ENCODE measurements around the gene IL24.
"Not testable (repeated sequence)": the region's sequence is repeated elsewhere in the genome, so short reads cannot be mapped to it uniquely, and the experiment has no call there.

IL24 gene

GRCh38 chr1:206923961-206924557 is 26.8 kb downstream of the IL24 start:
- FAIRE-seq; DNase-seq (ENCODE audit: low spot score): not testable (repeated sequence)

GRCh38 chr1:206924592-206925105 is 27.4 kb downstream of the IL24 start:
- no peak for DNase-seq (ENCODE audit: low spot score)
- no peak for FAIRE-seq

- FAIRE-seq (no peak), DNase-seq (ENCODE audit: low spot score) (no peak)
Observed at GRCh38 chr1:206925106-206925736, 28.0 kb downstream of the IL24 start.

- no peak for DNase-seq (ENCODE audit: low spot score)
- FAIRE-seq: no peak
Observed at GRCh38 chr1:206926286-206926685, 29.0 kb downstream of the IL24 start.

GRCh38 chr1:206929524-206929923 is 32.3 kb downstream of the IL24 start:
- FAIRE-seq: no peak

GRCh38 chr1:206930210-206930798 is 33.1 kb downstream of the IL24 start:
- DNase-seq (ENCODE audit: low spot score): no peak
- FAIRE-seq: no peak

More at GRCh38 chr1:206929524-206929923, 32.3 kb downstream of the IL24 start:
- DNase-seq (ENCODE audit: low spot score): no peak

- no peak for FAIRE-seq
Observed at GRCh38 chr1:206931709-206932108, 34.5 kb downstream of the IL24 start.

GRCh38 chr1:206932177-206932576 is 34.9 kb downstream of the IL24 start:
- DNase-seq (ENCODE audit: low spot score) (no peak), FAIRE-seq (no peak)

More at GRCh38 chr1:206931709-206932108, 34.5 kb downstream of the IL24 start:
- DNase-seq (ENCODE audit: low spot score): no peak

- DNase-seq (ENCODE audit: low spot score): no peak
- no peak for FAIRE-seq
Observed at GRCh38 chr1:206933333-206933945, 36.2 kb downstream of the IL24 start.

GRCh38 chr1:206935491-206936067 is 38.3 kb downstream of the IL24 start:
- FAIRE-seq (no peak), DNase-seq (ENCODE audit: low spot score) (no peak)

- FAIRE-seq: no peak
- DNase-seq (ENCODE audit: low spot score): no peak
Observed at GRCh38 chr1:206937425-206937824, 40.2 kb downstream of the IL24 start.

- DNase-seq (ENCODE audit: low spot score): no peak
- FAIRE-seq: no peak
Observed at GRCh38 chr1:206939131-206939530, 41.9 kb downstream of the IL24 start.

- no peak for DNase-seq (ENCODE audit: low spot score)
- FAIRE-seq: no peak
Observed at GRCh38 chr1:206939841-206940587, 42.8 kb downstream of the IL24 start.

- FAIRE-seq: no peak
Observed at GRCh38 chr1:206940588-206940936, 43.3 kb downstream of the IL24 start.

GRCh38 chr1:206941766-206942418 is 44.6 kb downstream of the IL24 start:
- FAIRE-seq: no peak
- no peak for DNase-seq (ENCODE audit: low spot score)

More at GRCh38 chr1:206940588-206940936, 43.3 kb downstream of the IL24 start:
- no peak for DNase-seq (ENCODE audit: low spot score)

- FAIRE-seq (no peak), DNase-seq (ENCODE audit: low spot score) (no peak)
Observed at GRCh38 chr1:206944703-206945102, 47.5 kb downstream of the IL24 start.

GRCh38 chr1:206945779-206946178 is 48.5 kb downstream of the IL24 start:
- FAIRE-seq: no peak
- DNase-seq (ENCODE audit: low spot score): no peak

- no peak for FAIRE-seq
- no peak for DNase-seq (ENCODE audit: low spot score)
Observed at GRCh38 chr1:206946261-206946660, 49.0 kb downstream of the IL24 start, which contains the start of gene PIGR. Gene PIGR (minus strand): TSS chr1:206946466. CDS start chr1:206940531, 5,935 bp downstream.

GRCh38 chr1:206947255-206947654 is 50.0 kb downstream of the IL24 start:
- DNase-seq (ENCODE audit: low spot score) (no peak), FAIRE-seq (no peak)

GRCh38 chr1:206949208-206949607 is 52.0 kb downstream of the IL24 start:
- FAIRE-seq: no peak
- no peak for DNase-seq (ENCODE audit: low spot score)
